GM19372 (cell line): ENCODE measurements around the gene PSIP1.
A peak's percentile ranks its signal among the peaks of the same experiment; 100 is the strongest.
"Not testable (repeated sequence)": the region's sequence is repeated elsewhere in the genome, so short reads cannot be mapped to it uniquely, and the experiment has no call there.

ENCODE experiments used
- ATAC-seq: cut with Tn5 transposase; IDR thresholded peaks from one replicate; pipeline ENCODE4 v1.9.1; 2021; ENCODE audit warnings: mild to moderate bottlenecking, low read depth, moderate library complexity; ENCODE audit not compliant: unreplicated experiment

PSIP1 gene

DNA sequence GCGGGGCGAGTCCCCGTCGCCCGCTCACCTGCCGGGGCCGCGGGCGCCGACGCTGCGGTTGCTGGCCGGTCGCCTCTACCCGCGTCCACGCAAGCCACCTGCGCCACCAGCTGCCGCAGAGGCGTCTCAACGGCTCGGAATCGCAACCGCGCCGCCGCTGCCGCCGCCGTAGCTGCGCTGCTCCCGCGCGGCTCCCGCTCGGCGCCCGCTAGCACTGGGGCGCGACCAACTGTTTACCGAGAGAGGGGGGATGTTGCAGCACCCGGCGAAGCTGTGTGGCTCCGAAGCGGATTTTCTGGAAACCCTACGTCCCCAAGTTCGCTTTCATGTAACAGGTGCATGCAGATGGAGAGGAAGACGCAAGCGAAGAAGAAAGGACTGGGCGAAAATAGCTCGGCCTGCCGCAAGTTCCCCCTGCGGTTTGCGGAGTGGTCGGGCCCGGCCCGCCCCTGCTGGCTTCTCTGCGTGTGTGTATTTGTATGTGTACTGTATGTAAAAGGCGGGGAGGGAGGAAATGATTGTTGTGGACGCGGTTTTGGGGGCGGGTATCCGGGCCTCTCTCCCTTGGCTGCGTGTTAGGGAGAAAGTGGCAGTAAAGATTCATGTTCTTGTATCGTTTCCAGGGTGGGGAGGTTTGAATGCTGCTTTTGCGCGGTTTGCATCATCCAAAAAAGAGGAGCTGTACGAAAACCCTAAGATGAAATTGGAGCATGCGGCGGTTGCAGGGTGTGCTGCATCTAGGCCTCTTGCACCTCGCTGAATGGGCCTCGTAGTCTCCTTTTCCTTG is at the start of gene PSIP1:
Gene PSIP1 (minus strand): TSS at position 182 of the 787 bp plus-strand sequence. CDS start 782 bp downstream, outside the sequence.
- peak; percentile 66 for ATAC-seq

DNA sequence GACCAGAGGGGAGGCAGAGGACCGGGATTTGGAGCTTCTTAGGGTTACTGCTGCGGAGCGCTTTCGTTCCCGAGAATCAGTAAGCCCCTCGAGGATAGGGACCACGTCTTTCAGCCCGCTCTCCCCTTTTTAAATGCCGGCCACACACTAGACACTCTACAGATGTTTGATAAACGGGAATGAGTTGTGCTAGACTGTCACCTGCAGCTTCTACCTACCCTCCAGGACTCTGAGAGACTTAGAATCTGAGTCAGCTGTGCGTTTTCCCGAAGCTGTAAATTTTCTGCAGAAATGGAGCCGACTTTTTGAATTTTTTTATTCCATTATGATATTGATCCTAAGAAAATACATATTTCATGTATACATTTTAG is 42.7 kb upstream of the PSIP1 start:
- peak; percentile 17 for ATAC-seq

DNA sequence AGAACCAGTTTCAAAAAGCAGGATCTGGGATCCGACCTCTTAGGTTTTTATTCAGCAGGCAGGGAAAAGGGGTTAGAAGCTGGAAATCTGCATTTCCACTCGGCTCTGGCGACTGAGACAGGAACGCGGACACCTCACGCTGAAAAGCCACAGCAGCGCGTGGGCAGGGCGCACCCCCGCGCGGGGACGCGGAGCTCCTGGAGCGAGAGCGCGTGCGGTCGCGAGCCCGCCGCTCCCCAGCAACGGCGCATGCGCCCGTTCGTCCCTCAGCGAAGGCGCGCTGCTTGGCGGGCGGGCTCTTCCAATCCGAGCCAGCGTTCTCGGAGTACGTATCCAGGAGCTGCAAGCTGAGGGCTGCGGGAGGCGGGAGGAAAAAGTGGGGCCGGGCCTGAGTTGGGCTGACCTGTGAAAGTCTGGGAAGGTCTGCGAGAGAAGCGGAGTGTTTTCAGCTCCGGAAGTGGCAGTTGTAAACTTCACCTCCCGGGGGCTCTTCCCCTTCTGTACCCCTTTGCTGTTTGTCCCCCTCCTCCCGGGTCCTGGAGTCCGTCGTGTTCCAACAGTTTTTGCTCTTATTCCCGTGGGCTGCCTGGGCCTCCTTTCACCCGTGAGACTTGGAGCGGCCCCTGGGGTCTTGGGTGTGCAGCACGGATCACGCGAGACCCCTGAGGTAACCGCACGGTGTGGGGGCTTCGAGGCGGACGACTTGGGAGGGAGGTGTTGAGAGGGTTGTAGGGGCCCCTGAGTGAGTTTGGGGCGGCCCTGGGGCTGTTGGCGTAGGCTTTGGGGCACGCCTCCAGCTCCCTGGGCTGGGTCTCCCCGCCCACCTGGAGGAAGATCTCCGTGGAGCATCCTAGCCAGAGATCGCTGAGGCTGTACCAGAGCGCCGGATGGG is 42.1 kb upstream of the PSIP1 start, which contains the start of gene CCDC171:
Gene CCDC171 (plus strand): TSS at position 408 of the 892 bp plus-strand sequence. CDS start 11,046 bp downstream, outside the sequence.
- ATAC-seq: peak; percentile 71

DNA sequence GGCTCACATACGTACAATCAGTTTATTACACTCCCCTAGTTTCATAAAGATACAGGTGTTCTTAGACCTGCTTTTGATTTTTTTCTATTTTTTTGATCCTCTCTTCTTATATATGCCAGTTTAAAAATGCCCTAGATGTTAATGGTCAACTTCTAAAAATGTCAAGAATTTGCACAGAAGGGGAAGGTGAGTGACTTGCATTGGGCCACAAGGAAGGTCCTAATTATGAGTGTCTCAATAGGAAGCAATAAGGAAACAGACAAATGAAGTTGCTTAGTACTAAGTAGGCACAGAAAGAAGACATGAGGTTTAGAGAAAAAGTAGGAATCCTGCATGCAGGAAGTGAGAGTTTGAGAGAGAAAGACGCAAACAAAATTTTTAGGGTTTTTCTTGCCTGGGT is 38.8 kb upstream of the PSIP1 start:
- ATAC-seq: no peak

DNA sequence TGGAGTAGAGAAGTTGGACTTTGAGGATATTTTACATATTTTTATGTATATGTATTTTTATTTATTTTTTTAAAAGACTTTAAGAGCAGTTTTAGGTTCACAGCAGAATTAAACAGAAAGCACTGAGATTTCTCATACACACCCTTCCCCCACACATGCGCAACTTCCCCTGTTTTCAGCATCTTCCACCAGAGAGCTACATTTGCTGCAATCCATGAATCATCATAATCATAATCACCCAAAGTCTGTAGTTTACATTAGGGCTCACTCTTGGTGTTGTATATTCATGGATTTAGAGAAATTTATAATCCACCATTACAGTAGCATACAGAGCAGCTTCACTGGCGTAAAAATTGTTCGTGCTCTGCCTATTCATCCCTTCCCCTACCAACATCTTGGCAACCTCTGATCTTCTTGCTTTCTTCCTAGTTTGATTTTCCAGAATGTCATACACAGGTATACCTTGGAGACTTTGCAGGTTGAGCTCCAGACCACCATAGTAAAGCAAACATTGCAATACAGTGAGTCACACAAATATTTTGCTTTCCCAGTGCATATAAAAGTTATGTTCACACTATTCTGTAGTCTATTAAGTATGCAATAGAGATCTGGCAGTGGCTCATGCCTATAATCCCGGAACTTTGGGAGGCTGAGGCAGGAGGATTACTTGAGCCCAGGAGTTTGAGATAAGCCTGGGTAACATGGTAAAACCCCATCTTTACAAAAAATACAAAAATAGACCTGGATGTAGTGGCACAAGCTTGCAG is 32.5 kb upstream of the PSIP1 start:
- no peak for ATAC-seq

DNA sequence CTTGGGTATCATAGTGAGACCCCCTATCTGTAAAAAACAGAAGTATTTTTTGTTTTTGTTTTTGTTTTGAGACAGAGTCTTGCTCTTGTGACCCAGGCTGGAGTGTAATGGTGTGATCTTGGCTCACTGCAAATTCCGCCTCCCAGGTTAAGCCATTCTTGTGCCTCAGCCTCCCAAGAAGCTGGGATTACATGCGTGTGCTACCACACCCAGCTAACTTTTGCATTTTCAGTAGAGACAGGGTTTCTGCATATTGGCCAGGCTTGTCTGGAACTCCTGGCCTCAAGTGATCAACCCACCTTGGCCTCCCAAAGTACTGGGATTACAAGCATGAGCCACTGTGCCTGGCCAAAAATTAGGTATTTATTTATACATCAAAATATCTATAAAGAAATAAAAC is 31.9 kb upstream of the PSIP1 start:
- no peak for ATAC-seq

DNA sequence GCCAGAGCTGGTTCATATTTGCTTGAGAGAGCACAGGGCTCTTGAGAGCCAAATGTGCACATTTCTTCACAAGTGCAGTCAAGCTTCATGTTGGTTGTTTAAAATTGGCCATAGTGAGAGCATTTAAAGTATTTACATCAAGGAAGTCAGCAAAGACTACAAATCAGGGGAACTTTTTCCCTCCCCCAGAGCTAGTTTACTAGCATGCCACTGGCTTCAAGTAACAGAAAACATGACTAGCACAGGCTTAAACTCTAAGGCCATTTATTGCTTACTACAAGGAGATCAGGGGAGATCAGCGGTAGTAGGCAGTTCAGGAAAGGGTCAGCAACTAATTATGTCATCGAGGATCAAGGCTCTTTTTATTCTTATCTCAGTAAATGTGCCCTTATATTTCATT is 31.1 kb upstream of the PSIP1 start:
- ATAC-seq: no peak

DNA sequence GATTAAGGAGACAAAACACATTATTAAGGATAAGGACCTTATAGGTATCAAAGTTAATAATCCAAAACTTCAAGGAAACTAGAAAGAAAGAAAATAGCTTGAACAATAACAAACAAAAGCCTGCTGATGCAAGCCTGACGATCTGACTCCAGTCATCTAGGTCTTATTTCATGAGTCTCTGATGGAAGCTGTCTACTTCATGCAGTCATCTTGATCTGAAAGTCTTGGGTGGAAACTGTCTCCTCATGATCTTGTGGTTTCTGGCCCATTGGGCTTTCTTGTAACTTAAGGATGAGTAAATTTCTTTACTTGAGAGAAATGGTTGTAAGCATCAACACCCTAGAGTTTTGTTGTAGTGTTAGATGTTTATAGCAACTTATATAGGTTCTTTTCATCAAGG is 20.6 kb upstream of the PSIP1 start:
- ATAC-seq: no peak

DNA sequence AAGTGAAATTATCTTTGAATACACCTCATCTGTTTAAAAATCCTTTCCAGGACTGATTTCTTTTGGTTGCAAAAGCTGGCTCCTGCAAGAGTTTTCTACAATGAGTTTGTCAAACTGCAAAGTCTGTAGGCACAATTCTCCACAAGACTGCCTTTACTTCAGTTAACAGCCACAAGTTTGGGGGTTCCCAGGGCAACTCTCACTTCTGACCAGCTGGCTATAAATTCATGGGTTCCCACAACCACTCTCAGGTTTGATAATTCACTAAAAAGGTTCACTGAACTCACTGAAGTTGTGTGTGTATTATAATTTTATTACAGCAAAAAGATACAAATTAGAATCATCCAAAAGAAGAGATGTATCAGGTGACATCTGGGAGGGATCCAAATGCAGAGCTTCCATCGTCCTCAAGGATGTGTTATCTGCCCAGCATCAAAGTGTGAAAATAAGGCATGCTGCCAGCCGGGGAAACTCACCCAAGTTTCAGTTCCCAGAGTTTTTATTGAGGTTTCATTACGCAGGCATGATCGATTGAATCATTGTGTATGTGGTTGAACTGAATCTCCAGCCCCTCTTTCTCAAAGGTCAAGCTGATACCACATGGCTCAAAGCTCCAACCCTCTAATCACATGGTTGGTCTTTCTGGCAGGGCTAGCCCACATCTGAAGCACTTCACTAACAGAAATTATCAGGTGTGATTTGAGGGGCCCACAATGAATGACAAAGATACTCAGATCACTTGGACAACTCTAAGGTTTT is 19.0 kb upstream of the PSIP1 start:
- ATAC-seq: peak; percentile 83

DNA sequence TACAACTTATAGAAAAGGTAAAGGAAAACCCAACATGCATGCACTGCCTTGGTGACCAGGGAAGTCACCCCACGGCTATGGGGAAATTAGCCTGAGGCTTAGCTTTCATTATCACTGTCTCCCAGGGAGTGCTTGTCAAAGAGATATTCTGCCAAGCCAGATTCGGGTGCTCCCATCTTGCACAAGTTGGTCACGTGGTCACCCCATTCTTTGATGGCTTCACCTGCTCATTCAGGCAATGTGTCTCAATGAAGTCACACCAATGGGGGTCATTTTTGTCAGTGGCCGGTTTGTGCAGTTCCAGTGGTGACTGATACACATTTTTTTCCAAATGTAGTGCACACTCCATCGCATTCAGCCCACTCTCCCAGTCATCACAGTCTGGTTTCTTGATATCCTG is 16.3 kb upstream of the PSIP1 start:
- not testable (repeated sequence) for ATAC-seq

DNA sequence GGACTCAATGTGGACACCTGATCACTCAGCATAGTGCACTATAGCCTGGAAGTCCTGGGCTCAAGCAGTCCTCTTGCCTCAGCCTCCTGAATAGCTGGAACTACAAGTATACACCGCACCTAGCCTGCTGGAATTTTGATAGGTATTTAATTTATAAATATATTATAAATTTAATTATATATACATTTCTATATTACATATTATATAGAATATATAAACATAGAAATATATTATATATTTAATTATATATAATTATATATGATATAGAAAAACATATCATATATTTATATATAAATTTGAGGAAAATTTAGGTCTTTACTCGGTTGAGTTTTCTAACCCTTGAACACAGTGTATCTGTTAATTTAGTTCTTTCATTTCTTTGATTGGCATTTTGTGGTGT is 15.2 kb upstream of the PSIP1 start:
- ATAC-seq: no peak

DNA sequence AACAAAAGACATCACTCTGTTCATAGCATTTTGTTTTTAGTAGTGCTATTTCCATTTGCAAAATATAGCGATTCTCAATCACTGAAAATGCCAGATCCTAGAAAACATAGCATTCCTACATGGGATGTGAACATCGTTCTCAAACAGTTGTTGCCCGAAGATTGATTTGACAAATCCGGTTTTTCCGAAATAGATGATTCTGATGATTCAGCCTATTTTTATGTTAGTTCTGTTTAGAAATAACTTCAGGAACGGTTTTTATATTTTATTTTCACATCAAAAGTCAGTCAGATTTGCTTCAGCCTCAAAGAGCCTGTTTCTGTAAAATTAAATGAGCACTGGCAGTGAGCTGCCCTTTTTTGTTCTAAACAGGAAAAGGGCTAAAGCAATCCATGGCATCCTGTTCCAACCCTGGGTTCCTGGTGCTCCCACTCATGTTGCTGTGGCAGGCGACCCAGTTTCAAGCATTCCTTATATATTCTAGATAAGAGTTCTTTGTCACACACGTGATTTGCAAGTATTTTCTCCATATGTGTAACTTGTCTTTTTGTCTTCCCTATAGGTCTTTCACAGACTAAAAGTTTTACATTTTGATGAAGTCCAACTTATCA is 14.2 kb upstream of the PSIP1 start:
- ATAC-seq: no peak

DNA sequence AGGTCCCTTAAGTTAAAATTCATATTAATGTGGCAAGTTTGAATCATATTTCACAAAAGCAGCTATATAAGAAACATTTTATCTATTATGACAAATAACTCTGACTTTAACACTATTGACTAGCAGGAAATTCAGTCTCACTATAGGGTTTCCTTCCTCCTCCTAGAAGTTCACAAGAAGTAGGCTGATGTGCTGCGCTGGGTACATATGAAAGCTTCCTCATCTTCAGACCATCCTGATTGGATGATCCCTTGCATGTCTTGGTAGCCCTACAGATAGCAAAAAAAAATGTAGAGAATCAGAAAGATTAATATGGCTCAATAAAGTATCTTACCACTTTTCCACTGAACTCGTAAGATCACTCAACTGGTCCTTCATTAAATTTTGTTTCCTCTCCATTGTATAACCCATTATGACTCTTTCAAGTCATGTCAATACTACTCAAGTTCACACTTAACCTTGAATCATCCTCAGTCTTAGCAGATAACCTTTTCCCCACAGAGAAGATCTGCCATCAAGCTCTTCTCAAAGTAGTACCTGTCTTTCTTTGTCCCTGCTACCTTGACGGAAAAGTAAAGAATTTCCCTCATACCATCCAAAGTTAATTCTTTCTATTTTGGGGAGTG is 11.5 kb upstream of the PSIP1 start:
- no peak for ATAC-seq

DNA sequence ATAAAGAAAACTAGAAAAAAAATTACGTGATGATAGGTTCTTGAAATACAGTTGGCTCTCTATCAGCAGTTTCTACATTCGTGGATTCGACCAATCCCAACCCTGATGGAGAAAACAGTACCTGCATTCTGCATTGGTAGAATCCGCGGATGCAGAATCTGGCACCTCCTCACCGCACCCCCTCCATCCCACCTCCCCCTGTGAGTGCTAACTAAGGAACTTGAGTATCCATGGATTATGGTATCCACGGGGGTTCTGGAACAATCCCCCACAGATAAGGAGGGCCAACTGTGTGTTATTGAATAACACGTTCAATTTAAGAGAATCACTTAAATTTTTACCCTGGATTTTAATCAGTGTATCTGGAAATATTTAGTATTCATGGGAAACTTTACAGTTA is 10.5 kb upstream of the PSIP1 start:
- ATAC-seq: no peak

DNA sequence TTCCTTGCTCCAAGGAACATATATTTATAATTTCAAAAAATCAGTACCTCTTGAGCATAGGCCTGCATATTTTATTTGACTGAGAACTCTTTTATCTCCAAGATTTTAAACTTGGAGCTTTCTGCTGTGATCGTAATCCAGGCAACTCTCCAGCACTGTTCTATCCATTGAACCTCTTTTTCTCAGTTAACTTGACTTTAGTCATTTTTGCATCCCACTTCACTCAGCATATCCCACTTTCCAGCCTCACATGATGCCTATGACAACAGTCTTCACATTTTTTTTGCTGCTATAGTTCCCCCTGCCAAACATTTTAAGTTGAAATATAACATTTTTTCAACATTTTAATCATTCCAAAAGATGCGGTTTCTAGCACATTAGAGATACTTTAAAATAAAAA is 9.1 kb upstream of the PSIP1 start:
- ATAC-seq: no peak

DNA sequence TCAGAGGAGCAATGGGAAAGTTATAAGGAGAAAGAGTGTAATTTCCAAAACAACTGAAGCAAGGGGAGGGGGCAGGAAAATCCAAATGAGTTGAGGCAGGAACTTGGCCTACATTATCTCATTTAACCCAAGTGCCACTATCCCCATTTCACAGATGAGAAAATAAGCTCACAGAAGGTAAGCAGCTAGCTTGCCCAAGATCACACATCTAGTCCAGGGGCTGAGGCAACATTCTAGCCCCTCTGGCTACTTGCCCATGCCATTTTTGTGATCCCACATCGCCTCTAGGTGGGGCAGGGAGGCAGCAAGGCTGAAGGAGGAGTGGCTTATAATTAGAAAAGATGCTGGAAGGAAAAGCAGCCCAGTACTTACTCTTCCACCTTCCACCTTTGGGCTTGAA is 2.6 kb upstream of the PSIP1 start:
- no peak for ATAC-seq

DNA sequence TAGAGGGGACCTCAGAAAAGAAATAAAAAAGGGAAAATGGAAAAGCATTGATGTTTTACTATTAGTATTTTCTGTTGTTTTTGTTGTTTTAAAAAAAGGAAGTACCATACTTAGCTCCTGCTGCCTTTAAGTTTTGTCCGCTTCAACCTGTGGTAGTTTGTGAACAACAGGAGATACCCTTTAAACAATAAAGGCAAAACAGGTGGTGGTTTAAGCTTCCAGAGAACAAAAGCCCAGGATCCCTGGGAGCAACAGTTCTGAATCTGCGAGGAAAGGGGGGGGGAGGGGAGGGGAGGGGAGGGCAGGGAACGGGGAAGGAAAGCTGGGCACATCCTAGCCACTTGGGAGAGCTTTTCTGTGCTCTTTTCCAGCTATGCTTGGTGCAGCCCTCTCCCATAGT is 2.1 kb upstream of the PSIP1 start:
- no peak for ATAC-seq

DNA sequence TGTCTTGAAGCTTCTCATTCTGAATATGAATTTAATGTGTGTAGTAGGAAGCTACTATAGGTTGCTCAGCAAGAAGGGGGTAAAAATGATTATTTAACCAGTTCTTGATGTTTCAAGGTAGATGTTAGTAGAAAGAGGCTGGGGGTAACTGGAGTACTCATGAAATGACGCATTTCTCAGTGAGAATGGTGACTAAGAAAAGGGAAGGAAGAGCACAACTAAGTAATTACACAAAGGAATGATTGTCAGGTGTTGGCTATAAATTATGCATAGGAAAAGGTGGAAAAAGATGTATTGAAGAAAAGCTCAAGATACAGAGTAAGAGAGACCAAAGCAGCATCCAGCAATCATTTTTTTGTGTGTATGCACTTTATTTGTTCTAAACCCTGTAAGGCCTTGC is 1.4 kb upstream of the PSIP1 start:
- no peak for ATAC-seq
